ENCODE measurements around the gene OPHN1. TPM values are rescaled to one million over a fixed set of nuclear protein-coding genes. Genes with fewer than 3 reads are reported as not detected.

OPHN1 gene
- total RNA-seq, 1 donor from 2014 or later, result 10.9 TPM

- Mint-ChIP-seq H3K27ac (ENCODE audit: unreplicated experiment) (no peak overlapping the region), H3K36me3 (ENCODE audit: unreplicated experiment) (peaks cover 2% of the 10 kb centered on the region), H3K4me3 (ENCODE audit: unreplicated experiment) (no peak overlapping the region), H3K4me1 (ENCODE audit: unreplicated experiment) (no peaks in the 10 kb centered on the region), H3K27me3 (ENCODE audit: unreplicated experiment) (no peaks in the 10 kb centered on the region), H3K9me3 (ENCODE audit: unreplicated experiment) (peaks cover 21% of the 10 kb centered on the region)
- DNase-seq (ENCODE audit: extremely low spot score, unreplicated experiment), result no peak
- no peak for TF ChIP-seq CTCF (IDR thresholded peaks at IDR 0.05)
These were observed 383.8 kb downstream of the OPHN1 start for GRCh38 chrX:68049466-68049865.

- Mint-ChIP-seq H3K9me3 (ENCODE audit: unreplicated experiment) (peaks cover 21% of the 10 kb centered on the region), H3K4me3 (ENCODE audit: unreplicated experiment) (no peak overlapping the region), H3K27me3 (ENCODE audit: unreplicated experiment) (no peaks in the 10 kb centered on the region), H3K36me3 (ENCODE audit: unreplicated experiment) (peaks cover 2% of the 10 kb centered on the region), H3K27ac (ENCODE audit: unreplicated experiment) (no peak overlapping the region), H3K4me1 (ENCODE audit: unreplicated experiment) (no peaks in the 10 kb centered on the region)
- DNase-seq (ENCODE audit: extremely low spot score, unreplicated experiment), result no peak
- TF ChIP-seq CTCF (IDR thresholded peaks at IDR 0.05), result no peak
These were observed 384.5 kb downstream of the OPHN1 start for GRCh38 chrX:68048774-68049173.

- H3K4me3 Mint-ChIP-seq (ENCODE audit: unreplicated experiment), result no peak overlapping the region
- no peak overlapping the region for H3K27ac Mint-ChIP-seq (ENCODE audit: unreplicated experiment)
- H3K36me3 Mint-ChIP-seq (ENCODE audit: unreplicated experiment), result peaks cover 4% of the 10 kb centered on the region
- peaks cover 22% of the 10 kb centered on the region for H3K9me3 Mint-ChIP-seq (ENCODE audit: unreplicated experiment)
- DNase-seq (ENCODE audit: extremely low spot score, unreplicated experiment), result no peak
- no peak for TF ChIP-seq CTCF (IDR thresholded peaks at IDR 0.05)
- no peaks in the 10 kb centered on the region for H3K27me3 Mint-ChIP-seq (ENCODE audit: unreplicated experiment)
- no peaks in the 10 kb centered on the region for H3K4me1 Mint-ChIP-seq (ENCODE audit: unreplicated experiment)
These were observed 388.2 kb downstream of the OPHN1 start for GRCh38 chrX:68045008-68045577.

GRCh38 chrX:68043713-68044438 lies 389.4 kb downstream of the OPHN1 start:
- TF ChIP-seq CTCF (IDR thresholded peaks at IDR 0.05), result no peak
- no peaks in the 10 kb centered on the region for H3K4me1 Mint-ChIP-seq (ENCODE audit: unreplicated experiment)
- no peak overlapping the region for H3K4me3 Mint-ChIP-seq (ENCODE audit: unreplicated experiment)
- H3K9me3 Mint-ChIP-seq (ENCODE audit: unreplicated experiment), result peaks cover 12% of the 10 kb centered on the region
- H3K27ac Mint-ChIP-seq (ENCODE audit: unreplicated experiment), result no peak overlapping the region
- DNase-seq (ENCODE audit: extremely low spot score, unreplicated experiment), result no peak
- H3K27me3 Mint-ChIP-seq (ENCODE audit: unreplicated experiment), result no peaks in the 10 kb centered on the region
- H3K36me3 Mint-ChIP-seq (ENCODE audit: unreplicated experiment), result peaks cover 4% of the 10 kb centered on the region

GRCh38 chrX:68041110-68041509 lies 392.2 kb downstream of the OPHN1 start:
- Mint-ChIP-seq H3K9me3 (ENCODE audit: unreplicated experiment) (peaks cover 13% of the 10 kb centered on the region), H3K36me3 (ENCODE audit: unreplicated experiment) (peaks cover 2% of the 10 kb centered on the region), H3K27me3 (ENCODE audit: unreplicated experiment) (no peaks in the 10 kb centered on the region), H3K4me3 (ENCODE audit: unreplicated experiment) (no peak overlapping the region), H3K4me1 (ENCODE audit: unreplicated experiment) (no peaks in the 10 kb centered on the region), H3K27ac (ENCODE audit: unreplicated experiment) (no peak overlapping the region)
- no peak for TF ChIP-seq CTCF (IDR thresholded peaks at IDR 0.05)
- no peak for DNase-seq (ENCODE audit: extremely low spot score, unreplicated experiment)

Data from osteocyte (in vitro differentiated cells).